Left colon (tissue), 2 donors: ENCODE measurements around the gene EIF4E2. TPM values are rescaled to one million over a fixed set of nuclear protein-coding genes. Genes with fewer than 3 reads are reported as not detected.

Source experiments
- ATAC-seq: fragments of 200-7000 bp; cut with Tn5 transposase; one replicate; pipeline ENCODE4 v1.9.1; 2020; ENCODE audit warnings: mild to moderate bottlenecking, moderate library complexity
- DNase-seq, 2 donors: peaks; one replicate each; pipeline ENCODE4 v3.0.0-alpha.2; 2020
- intact Hi-C, 2 donors: fragments of 100-400 bp; cut with DNase I in 1 of 2; cut with micrococcal nuclease in 1 of 2; formaldehyde crosslinking; loops; one replicate each; pipeline versions ENCODE4 v1.11.2 to v1.14.0; 2022; cut with DNase I, micrococcal nuclease
- long read RNA-seq: library from polyadenylated mRNA; unstranded; transcript quantifications from one replicate; pipeline ENCODE4 v2.0.0, GENCODE V29; 2021
- total RNA-seq, 2 donors: library from RNA; stranded (reverse); fragmentation: NEBNext Ultra II Directional; extraction: Animal tissue kit (Norgen Biotek cat#: 25700); gene quantifications; one replicate each; pipeline ENCODE4 v1.2.1, GENCODE V29; 2021
- donor health status: DM: no; HTN: no; CAD: no.
- donor health status: DM: yes; HTN: yes; CAD: no.

Gene EIF4E2
- total RNA-seq, result 100 to 1,000 TPM in 1 of 2 donors, 10 to 100 TPM in 1; 83.2 to 104 TPM
- long read RNA-seq, transcript EIF4E2-201 (7 exons, 1,604 nt), result major isoform, 70 of 135 reads
- long read RNA-seq, transcript EIF4E2-202 (7 exons, 3,448 nt), result minor isoform, 12 of 135 reads
- long read RNA-seq, transcript EIF4E2-208 (3 exons, 571 nt), result minor isoform, 7 of 135 reads
- long read RNA-seq, transcript EIF4E2-207 (8 exons, 3,525 nt), result minor isoform, 8 of 135 reads
- long read RNA-seq, partial matches to known transcripts, result 8 of 135 reads
- long read RNA-seq, other reads (novel, unspliced or antisense), result 22 of 135 reads

GRCh38 chr2:232550354-232551249, at the start of gene EIF4E2, which contains the start of gene TIGD1:
Gene EIF4E2 (plus strand): TSS chr2:232550689. CDS start chr2:232550725, 36 bp downstream.
Gene TIGD1 (minus strand): TSS chr2:232550557. CDS start chr2:232549882, 675 bp downstream.
- DNase-seq, result peak; percentile 93 to 95
- intact Hi-C loops, result no loop called here
- ATAC-seq, result peak; percentile 94

- DNase-seq (no peak), ATAC-seq (no peak)
- intact Hi-C loops, result no loop called here
Observed at GRCh38 chr2:232501331-232501771, 49.1 kb upstream of the EIF4E2 start.

DNA sequence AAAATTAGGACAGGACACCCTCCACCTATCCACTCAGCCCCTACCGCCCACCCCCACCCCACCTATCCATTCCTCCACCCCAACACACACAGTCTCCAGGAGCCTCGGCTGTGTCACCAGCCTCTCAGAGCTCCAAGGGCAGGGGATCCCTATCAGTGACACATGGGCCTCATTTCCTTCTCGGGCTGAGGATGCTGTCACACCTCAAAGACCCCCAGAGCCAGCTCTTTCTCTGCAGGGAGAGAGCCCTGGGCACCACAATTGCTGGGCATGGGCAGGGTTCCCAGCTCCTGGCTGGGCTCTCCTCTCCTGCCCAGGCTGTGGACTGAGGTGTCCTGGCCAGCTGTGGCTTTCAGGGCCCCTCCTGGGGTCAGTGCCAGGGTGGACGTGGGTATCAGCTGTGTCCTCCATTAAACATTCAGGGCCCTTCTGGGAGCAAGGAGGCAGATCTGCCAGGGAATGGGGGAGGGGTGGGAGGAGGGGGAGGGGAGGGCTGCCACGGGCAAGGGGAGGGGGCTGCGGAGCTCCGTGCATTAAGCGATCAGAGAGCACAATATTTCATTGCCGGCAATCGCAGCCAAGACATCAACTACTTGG, 48.6 kb upstream of the EIF4E2 start:
- ATAC-seq (no peak), DNase-seq (no peak)
- intact Hi-C loops, result no loop called here

GRCh38 chr2:232502511-232502910, 48.0 kb upstream of the EIF4E2 start:
- intact Hi-C loops, result no loop called here
- no peak for DNase-seq
- no peak for ATAC-seq

- intact Hi-C loops, result no loop called here
- no peak for DNase-seq
Observed at GRCh38 chr2:232502911-232503808, 47.3 kb upstream of the EIF4E2 start.

GRCh38 chr2:232503809-232504323, 46.6 kb upstream of the EIF4E2 start:
- DNase-seq (no peak), ATAC-seq (no peak)
- intact Hi-C loops, result no loop called here

More at GRCh38 chr2:232502911-232503808, 47.3 kb upstream of the EIF4E2 start:
- peak; percentile 49 for ATAC-seq

- no peak for DNase-seq
Observed at GRCh38 chr2:232504438-232504837, 46.1 kb upstream of the EIF4E2 start.

DNA sequence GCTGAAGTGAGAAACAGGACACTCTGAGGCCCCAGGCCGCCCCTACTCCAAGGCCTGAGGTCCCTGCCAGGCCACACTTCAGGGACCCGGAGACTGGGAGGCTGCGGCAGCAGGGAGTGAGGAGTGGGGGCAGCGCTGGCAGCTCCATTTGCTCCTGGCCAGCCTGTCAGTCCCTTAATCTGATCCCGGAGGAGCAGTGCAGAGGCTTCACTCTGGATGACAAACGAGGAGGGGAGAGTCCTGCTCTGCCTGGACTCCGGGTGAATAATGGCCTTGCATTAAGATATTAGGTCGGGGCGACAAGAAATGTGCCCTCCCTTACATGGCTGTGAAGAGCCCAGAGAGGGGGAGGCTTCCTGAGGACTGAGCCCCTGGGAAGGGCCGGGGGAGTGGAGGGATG, 44.6 kb upstream of the EIF4E2 start:
- ATAC-seq (no peak), DNase-seq (no peak)
- intact Hi-C loops, result no loop called here

More at GRCh38 chr2:232504438-232504837, 46.1 kb upstream of the EIF4E2 start:
- ATAC-seq, result no peak
- intact Hi-C loops, result no loop called here

DNA sequence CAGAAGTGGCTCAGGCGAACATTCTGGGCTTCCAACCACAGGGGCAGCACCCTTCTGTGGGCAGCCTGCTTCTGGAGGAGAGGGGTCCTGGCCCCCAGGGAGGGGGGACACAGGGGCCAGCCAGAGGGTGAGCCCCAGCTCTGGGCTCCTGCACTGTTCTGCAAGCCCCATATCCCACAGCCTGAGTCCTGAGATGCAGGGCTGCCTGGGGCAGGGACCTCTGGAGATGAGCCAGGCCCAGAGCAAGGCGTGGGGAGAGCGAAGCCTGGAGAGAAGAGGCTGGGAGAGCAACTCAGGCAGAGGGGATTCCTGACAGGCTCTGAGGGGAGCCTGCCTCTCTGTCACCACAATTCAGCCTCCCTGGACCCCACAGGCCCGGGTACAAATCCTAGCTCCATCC, 43.8 kb upstream of the EIF4E2 start:
- DNase-seq, result no peak
- intact Hi-C loops, result no loop called here
- no peak for ATAC-seq

DNA sequence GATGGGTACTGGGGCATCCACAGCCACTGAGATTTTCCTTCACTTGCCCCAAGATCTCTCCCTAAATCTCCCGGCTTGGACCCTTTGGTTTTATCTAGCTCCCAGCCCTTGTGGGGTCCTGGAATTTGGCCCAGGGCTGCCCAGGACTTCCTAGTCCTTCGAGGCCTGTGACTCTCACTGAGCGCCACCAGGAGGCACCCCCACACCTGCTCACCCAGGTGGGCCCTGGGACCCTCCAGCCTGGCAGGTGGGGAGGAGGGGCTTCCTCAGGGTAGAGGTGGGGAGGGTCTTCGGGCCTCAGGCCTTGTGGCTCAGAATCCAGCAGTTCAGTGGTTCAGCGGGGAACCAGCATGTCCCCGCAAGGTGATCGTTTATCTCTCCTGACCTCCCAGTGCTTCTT, 42.2 kb upstream of the EIF4E2 start:
- DNase-seq (no peak), ATAC-seq (no peak)
- intact Hi-C loops, result no loop called here

GRCh38 chr2:232511336-232511890, 39.1 kb upstream of the EIF4E2 start:
- no peak for ATAC-seq
- no peak for DNase-seq
- intact Hi-C loops, result no loop called here

DNA sequence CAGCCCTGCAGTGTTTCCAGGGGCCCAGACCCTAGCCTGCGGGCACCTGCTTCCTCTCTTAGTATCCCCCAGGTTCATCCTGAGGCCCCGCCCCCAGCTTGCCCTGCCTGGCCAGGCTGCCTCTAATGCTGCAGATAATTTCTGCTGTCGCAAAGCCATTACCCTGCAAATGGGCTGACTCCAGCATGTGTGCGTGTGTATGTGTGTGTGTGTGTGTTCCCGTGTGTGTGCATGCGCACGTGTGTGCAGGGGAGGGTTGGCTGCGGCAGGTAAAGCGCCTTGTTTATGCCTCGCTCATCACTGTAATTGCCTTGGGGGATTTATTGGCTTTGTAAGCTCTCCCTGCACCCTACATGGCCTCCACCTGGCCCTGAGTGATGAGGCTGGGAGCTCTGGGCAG, 37.9 kb upstream of the EIF4E2 start:
- intact Hi-C loops, result no loop called here
- DNase-seq, result no peak
- no peak for ATAC-seq

- intact Hi-C loops, result no loop called here
- no peak for ATAC-seq
- DNase-seq, result no peak
Observed at GRCh38 chr2:232513353-232513752, 37.1 kb upstream of the EIF4E2 start.

- ATAC-seq (no peak), DNase-seq (no peak)
- intact Hi-C loops, result loop anchor here in 1 of 2 donors (5.0 kb wide), 1 partner anchor 68 kb away; no protein-coding TSS in a partner anchor
Observed at GRCh38 chr2:232515639-232516038, 34.9 kb upstream of the EIF4E2 start.

DNA sequence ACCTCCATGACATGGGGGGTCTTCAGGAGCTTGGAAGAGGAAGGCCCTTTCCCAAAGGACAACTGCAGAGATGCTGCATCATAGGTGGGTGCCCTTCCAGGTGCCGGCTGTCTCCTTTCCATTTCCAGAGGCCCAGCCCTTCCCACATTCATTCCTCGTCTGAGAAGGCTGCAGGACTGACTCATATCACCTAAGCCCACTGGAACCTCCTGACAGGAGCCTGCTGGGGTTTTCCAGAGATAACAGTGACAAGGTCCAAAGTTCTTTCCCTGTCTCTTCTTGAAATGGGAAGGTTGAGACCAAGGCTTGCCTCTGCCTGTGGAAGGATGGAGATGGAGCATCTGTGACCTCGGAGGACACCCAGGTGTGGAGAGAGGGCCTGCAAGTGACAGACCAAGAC, 33.9 kb upstream of the EIF4E2 start:
- intact Hi-C loops, result loop anchor here in 1 of 2 donors (5.0 kb wide), 1 partner anchor 69 kb away; no protein-coding TSS in a partner anchor
- no peak for ATAC-seq
- DNase-seq, result no peak

GRCh38 chr2:232518844-232519243, 31.6 kb upstream of the EIF4E2 start:
- DNase-seq (no peak), ATAC-seq (no peak)
- intact Hi-C loops, result loop anchor here in 1 of 2 donors (5.0 kb wide), 1 partner anchor 72 kb away; no protein-coding TSS in a partner anchor

DNA sequence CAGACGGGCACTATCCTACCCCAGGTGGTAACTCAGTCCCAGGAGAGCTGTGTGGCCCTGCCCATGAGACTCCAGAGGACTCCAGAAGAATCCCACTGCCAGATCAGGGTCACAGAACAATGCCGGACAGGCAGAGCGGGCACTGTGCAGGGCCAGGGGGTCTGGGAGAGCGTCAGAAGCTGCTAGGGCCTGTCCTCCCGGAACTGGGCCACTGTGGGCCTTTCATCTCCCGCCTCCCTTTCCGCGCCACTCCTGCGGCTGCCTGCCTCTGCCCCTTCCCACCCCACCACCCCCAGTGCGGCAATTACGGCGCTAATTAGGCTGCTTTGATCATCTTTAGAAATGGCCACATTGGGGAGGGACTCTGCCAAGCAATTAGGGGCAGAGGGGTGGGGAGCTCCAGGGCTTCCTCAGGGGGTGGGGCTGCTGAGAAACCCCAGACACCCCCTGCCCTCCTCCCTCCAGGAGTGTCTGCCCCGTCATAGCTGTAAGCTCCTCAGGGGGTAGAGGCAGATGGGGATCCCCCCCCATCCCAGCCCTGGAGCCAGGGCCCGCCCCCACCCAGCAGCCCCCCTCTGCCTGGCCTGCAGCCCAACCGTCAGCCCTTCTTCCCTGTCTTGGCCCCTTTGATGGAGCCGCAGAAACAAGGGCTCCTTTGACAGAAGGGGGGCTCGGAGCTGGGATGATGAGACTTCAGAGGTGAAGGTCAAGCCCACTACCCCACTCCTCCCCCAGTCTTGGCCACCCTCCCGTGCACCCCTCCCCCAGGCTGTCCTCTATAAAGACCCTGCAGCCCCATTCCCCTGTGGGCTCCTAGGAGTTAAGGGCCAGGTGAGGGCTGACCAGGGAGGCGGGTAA, 30.7 kb upstream of the EIF4E2 start, which contains the start of gene PRSS56:
Gene PRSS56 (plus strand): TSS at position 808 of the 858 bp plus-strand sequence. CDS start 211 bp downstream, outside the sequence.
- intact Hi-C loops, result loop anchor here in 1 of 2 donors (5.0 kb wide), 1 partner anchor 73 kb away; no protein-coding TSS in a partner anchor
- DNase-seq (no peak), ATAC-seq (no peak)
